Stimulated activated CD4-positive, alpha-beta T cell treated with anti-CD3 and anti-CD28 coated beads, TNF-alpha, amount 100 ng/mL, for 24 hours (primary cell): ENCODE measurements around the gene JAKMIP1.

Experiments used
- DNase-seq, 3 experiments: peaks; one replicate each; pipeline ENCODE4 v3.0.0-alpha.2; 2020; ENCODE audit warnings: low read depth in 3 of 3

JAKMIP1 gene

DNA sequence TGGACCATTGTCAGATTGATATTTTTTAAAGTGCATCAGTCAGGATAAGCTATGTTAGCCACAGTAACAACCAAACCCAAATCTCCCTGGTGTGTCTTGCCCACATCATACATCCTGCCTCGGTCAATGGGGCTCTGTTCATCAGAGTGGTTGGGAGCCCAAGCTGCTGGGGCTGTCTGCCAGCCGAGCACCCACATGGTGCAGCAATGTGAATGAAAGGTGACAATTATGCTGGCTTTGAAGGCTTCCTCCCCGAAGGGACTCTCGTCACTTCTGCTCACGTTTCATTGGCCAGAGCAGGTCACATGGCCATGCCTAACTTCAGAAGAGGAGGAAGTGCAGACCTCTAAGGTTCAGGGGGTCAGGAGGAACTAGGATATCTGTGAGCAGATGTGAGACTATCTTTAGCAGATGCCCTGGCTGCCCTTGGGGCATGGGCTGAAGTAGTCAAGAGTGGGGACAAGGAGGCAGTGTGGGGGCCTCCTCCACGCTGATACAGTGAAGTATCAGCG is 1.3 kb upstream of the JAKMIP1 start:
- DNase-seq, result no peak

DNA sequence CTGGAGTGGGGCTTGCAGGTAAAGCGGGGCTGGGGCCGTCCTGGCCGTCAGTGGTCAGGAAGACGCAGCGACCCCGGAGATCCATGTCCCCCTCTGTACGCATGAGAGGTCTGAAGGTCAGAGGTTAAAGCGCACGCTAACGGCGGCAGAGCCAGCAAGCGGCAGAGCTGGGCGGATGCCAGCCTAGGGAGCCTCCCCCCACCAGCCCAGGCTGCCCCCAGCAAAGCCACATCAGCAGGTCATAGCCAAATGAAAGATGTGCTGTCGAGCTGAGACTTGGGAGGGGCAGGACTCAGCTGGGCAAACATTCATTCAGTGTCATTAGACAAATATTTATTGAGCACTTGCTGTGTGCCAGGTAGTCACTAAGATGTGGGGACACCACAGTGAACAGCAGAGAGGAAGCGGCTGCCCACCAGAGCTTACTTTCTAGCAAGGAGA is 593 bp upstream of the JAKMIP1 start:
- no peak for DNase-seq

DNA sequence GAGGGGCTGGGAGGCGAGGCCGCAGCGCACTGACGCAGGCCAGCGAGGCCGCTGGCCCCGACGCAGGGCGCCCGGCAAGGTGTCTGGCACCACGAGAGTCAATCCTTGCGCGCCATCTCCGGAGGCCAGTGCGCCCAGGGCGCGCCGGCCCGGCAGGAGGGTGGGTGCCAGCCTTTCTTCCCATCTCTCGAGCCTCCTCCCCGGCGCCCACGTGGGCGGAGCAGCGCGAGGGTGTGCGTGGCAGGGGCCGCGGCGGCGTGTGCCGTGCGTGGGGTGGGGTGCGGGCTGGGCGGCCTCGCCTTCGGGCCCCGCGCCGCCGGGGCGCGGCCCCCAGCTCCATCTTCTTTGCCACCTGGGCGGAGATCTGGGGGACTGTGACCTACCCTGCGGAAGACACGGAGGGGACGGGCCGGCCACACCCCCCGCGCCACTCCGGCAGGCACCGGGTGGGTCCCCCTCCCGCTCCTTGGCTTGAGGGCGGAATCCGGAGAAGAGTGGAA is 877 bp downstream of the JAKMIP1 start:
- DNase-seq, result no peak

DNA sequence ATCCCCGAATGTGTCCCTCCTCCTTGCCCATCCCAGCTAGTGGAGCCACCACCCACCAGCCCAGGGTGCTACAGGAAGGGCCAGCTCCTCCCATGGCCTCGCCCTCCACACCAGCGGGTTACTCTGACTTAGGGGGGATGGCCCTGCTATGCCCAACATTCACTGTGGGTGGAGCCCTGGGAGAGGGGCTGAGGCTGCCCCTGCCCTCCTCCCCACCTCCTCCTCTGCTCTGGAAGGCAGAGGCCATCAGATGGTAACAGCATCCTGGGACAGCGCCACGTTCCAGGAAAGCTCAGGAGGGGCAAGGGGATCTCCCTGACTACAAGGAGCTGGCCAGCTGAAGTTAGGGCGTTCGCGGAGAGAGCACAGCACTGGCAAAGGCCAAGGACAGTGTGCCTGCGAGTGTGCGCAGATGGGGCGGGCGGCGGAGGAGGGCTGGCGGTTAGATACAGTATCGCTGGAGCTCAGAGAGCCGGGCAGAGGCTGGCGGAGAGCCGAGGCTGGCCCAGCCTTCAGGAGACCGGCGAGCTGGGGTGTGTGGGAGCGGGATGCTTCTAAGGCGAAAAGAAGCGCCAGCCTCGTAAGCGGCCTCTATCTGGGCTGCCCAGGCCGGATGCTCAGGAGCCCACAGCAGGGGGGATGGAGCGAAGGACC is 1.5 kb downstream of the JAKMIP1 start:
- DNase-seq, result no peak

DNA sequence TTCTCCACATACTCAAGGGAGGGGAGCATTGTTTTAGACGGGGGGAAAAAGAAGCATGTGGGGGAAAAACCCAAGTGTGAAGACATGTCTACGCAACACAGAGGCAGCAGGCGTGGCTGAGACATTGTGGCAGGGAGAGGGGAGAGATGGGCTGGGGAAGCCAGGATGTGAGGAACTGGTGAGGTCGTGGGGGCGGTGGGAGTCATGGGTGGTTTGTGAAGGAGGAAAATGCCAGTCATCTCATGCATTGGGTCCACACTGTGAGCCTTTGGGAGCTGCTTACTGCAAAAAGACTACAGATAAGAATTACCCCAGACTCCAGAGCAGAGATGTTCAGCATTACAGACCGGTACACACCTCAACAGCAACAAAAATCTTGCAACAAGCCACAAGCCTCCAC is 2.1 kb downstream of the JAKMIP1 start:
- DNase-seq, result peak in 1 of 3 experiments; percentile 62

DNA sequence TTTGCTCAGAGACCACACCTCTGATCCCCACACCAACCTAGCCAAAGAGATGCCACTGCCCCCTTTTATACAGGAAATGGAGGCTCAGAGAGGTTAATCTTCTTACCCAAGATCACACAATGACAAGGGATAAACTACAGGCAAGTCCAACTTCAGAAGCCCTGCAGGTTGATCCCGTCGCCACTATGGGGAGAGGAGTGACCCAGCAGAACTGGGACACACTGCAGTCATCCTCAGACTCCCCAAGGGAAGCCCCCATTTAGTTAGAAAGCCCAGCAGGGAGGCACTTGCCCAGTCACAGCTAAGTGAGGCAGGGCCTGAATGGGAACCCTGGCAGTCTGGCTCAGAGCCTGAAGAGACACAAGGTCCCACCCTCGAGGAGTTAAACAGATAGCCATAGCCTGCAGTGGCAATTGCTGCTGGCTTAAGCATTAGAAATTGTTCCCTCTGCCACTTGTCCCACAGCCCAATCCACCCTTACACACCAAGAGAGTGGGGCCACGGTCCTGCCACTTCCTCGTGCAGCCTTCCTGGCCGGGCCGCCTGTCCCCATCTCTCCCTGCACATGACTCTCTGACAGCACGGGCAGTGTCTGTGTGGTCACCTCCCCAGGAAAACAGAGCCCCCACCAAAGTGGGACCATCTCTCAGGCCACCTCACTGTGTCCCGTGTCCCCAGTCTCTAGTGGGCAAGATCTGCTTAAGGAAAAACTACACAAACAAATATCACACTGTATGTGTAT is 2.7 kb downstream of the JAKMIP1 start:
- DNase-seq, result no peak

DNA sequence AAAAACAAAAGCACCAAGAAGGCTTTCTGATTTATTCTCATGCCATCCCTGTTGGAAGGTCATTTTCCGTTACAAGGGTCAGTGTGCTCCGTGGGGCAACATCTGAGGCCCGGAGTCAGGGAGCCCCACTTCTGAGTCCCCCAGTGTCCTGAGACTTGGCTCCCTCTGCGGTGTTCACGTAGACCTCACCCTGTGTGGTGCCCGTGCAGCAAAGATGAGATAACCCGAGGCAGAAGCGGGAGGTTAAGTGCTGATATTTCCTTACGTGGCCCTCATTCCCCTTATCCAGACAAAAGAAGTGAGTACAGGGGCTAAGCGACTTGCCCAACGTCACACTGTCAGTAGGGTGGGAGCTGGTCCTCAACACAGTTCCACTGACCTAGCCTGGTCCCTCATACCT is 3.5 kb downstream of the JAKMIP1 start:
- DNase-seq, result no peak

DNA sequence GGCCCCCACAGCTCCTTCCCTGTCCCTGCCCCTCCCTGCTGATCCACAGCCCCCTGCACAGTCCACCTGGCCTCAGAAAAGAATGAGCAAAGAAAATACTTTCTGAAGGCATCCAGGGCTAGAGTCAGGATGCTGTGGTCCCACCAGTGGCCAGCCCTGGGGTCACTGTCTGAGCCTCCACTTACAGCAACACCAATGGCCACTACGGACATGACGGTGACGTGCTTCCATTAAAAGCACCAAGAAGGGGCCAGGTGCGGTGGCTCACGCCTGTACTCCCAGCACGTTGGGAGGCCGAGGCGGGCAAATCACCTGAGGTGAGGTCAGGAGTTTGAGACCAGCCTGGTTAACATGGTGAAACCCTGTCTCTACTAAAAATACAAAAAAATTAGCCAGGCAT is 4.0 kb downstream of the JAKMIP1 start:
- no peak for DNase-seq

DNA sequence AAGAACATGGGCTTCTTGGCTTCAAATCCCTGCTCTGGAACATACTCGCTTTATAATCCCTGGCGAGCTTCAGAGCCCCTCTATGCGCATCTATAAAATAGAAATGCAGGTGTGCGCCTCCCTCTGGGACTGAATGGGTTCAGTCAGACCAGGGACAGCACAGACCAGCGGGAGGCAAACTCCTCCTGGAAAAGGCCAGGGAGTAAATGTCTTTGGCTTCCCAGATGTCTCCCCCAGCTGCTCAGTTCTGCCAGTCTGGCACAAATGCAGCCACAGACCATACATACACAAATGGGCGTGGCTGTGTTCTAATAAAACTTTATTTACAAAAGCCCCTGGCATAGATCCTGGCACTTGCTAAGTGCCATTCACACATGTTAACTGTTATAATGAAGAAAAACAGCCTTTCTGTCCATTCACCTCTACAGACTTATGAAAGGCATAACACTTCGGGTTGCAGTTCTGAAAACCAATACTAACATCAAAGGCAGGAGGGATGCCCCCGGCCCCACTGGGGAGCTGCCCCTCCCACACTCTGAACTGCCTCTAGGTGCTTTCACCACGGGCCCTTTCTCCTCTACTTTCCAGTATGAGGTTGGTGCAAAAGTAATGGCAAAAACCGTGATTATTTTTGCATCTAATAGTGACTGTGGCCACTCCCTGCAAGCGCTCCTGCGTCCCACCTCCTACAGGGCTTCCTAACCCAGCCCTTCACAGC is 4.6 kb downstream of the JAKMIP1 start:
- DNase-seq, result no peak

DNA sequence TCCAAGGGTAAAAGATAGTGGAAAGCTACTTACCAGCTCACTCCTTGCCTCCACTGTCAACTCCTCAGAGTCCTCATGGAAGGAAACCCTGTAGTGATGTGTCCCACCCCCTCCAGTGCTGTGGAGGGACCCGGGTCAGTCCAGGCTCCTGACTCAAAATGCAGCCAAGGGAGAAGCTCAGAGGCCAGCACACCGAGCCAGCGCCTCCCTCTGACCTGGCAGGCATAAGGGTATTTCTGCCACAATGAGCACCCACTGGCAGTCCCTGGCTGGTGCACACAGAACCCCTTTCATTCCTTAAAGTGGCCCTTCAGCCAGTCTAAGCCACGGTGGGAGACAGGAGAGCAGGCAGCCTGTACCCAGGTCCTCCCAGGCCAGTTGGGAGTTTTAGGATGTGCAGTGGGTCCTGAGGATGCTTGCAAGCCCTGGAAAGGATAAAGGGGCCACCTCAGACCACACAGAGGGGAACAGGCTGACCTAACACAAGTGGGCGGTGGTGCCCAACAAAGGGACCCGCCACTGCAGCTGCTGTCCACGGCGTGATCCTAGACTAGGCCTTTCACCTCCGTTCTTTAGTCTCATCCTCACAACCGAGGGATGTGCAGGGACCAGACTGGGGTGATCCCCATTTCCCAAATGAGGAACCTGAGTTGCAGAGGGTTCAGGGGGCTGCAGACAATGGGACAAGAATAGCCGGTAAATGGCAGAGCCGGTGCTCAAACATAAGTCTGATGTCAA is 5.7 kb downstream of the JAKMIP1 start:
- no peak for DNase-seq

DNA sequence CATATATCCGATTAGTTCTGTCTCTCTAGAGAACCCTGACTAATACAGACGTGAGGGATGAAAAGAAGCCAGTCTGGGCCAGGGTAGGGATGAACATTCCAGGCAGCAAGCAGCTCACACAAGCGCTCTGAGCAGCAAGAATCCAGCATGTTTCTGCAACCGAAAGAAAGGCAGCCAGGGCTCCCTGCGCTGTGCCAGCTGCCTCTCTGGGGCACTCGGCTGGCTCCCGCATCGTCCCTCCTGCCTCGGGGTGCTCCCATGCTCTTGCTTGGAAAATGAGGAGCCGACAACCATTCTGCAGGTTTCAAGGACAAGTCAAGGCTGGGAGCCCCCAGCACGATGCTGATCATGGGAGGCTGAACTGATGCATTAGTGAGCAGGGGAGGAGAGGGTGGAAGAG is 7.0 kb downstream of the JAKMIP1 start:
- no peak for DNase-seq

DNA sequence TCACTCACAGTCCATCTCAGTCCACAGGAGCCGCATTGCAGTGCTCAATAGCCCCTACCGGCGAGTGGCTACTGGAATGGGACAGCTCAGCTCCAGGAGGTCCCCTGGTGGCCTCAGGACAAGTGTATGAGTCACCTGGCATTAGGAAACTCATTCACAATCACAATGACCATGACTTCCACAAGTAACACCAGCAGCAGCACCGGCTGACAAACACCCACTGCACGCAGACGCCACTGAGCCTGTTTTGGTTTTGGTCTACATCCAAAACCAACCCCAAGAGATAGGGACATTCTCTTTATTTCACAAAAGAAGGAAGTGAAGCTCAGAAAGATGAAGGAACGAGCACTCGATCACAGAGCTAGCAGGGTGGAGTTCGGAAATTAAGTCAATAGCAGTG is 8.1 kb downstream of the JAKMIP1 start:
- no peak for DNase-seq

DNA sequence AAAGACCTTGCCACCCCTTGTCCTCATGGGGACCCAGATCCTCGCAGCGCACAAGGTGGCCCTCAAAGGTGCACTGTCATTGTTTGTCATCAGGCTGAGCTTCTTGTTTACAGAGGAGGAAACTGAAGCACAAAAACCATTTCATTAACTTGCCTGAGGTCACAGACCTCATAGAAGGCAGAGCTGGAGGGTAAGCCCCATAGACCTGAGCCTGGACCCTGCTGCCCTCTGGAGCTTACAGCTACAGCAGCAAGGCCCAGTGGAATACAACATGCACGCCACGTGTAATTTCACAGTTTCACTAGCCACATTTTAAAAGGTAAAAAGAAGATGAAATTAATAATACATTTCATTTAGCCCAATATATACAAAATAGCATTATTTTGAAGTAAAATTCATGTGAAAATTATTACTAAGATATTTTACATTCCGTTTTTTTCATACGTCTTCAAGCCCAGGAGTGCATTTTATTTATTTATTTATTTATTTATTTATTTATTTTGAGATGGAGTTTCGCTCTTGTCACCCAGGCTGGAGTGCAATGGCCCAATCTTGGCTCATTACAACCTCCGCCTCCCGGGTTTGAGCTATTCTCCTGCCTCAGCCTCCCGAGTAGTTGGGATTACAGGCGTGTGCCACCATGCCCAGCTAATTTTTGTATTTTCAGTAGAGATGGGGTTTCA is 8.8 kb downstream of the JAKMIP1 start:
- DNase-seq, result no peak

DNA sequence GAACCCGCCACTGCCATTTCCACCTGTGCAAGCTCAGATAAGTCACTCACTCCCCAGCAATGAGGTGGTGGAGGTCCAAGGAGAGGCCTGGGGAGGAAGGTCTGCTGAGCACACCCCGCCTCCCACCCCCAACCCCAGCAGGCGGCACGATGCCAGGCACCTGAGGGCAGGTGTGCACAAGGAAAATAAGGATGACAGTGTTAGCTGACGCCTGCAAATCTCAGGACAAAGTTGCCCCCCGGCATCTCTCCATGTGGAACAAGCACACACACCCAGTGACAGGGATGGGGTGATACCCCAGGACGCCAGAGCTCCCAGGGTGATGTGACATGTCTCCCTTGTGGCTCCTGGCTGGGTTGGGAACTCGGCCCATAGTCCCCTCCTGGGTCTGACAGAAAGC is 9.9 kb downstream of the JAKMIP1 start:
- DNase-seq, result no peak

DNA sequence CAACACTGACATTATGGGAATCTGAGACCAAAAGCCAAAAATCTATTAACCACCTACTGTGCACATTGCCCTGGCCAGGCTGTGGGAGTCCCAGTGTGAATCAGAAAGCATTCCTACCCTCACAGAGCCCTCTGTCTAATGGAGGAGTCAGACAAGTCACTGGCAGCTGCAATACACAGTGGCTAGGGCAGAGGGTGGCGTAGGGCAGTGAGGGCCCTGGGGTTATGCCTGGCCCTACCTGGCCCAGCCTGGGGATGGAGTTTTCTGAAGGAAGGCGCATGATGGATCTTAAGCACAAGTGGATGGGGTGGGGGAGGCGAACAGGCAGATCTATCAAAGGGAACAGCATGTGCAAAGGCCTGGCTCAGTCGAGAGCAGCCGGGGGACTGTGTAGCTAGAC is 10.8 kb downstream of the JAKMIP1 start:
- DNase-seq, result no peak

DNA sequence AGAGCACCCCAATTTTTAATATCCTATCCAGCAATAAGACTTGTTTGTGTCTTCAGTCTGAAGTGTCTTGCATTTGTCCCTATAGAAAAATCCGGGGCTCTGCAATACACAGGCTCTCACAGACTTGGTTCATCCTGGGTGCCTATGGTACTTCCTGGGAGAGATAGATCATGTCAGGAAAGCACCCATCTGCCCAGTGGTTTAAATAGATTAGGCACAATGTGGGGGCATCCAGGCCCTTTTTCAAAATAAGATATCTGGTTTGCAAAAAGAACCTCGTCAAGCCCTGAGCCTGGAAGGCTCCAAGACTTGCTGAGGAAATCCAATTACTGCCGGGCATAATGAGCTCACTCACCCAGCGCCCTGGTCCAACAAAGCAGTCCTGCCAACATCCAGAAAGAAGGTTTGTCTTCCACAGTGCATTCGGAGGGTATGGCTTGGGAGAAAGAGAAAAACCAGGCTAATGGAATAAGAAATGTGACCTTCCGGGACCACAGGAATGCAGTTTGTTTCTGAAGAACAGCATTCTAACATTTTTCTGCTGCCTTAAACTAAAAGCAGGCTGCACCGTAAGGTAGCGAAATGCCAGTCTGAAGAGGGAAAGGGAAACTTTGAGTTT is 11.6 kb downstream of the JAKMIP1 start:
- no peak for DNase-seq

DNA sequence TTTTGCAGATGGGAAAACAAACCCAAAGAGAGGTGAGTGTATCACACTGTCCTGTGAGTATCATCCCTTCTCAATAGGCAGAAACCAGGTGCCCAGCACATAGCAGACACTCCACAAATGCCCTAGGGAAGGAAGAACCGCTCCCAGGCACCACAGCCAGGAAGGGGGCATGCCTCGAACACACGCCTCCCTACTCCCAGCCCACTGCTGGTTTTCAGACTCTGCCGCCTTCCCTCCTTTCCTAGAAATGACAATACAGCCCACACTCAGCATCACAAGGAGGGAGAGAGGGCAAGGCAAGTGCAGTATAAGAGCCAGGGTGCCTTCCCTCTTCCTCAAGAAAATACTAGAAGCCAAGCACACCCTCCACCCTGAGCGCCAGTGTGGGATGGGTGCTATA is 16.2 kb downstream of the JAKMIP1 start:
- no peak for DNase-seq

DNA sequence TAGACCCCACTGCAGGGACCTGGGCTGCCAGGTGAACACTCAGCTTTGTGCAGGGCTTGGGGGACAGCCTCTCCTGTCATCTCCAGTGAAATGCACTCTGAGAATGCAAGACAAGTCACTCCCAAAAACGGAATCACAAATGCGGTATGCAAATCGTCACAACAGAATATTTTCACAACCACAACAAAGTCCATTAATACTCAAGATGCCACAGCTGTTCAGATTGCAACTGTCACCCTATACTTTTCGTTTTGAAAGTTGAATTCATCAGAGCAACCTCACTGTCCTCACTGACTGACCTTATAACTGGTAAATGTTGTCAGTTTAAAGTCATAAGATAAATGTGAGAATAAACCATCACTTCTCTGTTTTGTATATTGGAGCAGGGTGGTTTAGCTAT is 16.6 kb downstream of the JAKMIP1 start:
- DNase-seq, result no peak

DNA sequence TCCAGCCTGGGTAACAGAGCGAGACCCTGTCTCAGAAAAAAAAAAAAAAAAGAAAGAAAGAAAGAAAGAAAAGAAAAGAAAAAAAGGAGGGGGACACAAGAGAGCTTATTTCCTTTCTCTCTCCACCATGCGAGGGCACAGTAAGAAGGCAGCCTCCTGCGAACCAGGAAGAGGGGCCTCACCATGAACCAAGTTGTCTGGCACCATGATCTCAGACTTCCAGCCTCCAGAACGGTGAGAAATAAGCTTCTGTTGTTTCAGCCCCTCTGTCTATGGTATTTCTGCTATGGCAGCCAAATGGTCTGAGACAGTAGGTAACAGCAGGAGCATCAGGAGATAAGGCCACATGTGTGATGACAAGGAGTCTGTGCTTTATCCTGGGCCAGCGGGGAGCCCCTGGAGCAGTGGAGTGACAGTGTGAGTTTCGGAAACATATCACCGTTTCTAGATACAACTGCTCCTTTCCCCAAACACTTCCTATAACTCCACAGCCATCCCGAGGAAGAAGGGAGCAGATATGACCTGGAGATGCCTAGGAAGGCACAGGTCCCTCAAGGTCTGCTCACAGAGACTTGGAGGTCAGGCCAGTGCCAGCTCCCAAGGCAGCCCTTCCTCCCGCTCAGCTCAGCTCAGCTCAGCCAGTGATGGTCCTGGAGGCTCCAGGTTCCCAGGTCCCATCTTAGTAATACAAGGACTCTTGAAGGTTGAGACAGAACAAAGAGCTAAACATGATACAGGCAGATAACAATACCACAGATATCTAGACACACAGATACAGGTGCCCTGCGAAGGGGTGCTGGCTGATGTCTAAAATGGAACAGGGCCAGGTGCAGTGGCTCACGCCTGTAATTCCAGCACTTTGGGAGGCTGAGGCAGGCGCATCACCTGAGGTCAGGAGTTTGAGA is 17.7 kb downstream of the JAKMIP1 start:
- DNase-seq, result no peak
